ENCODE results near the gene RPS26. TPM values are rescaled to one million over a fixed set of nuclear protein-coding genes. Genes with fewer than 3 reads are reported as not detected.
A peak's percentile ranks its signal among the peaks of the same experiment; 100 is the strongest.
"Not testable (repeated sequence)": the region's sequence is repeated elsewhere in the genome, so short reads cannot be mapped to it uniquely, and the experiment has no call there.

Gene RPS26
- total and polyA plus RNA-seq, 8 donors = 37.9 to 778 (median 123) TPM

DNA sequence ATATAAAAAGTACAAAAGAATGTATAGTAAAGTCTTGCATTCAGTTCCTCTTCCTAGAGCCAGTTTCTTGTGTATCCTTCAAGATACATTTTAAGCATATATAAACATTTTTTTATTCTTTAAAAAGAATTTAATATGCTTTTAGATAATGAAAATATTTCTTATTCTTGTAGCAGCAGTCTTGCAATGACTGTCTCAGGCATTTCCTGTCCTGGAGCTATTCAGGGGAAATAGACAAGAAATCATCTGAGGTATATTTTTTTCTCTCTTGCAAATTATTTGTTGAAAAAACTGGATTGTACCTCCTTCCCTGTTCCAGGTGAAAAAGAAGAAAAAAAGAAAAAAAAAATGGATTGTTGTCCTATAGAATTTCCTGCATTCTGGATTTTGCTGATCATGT is 21.3 kb downstream of the RPS26 start:
- no peaks in the 10 kb centered on the region for H3K27me3 ChIP-seq
- H3K9me3 ChIP-seq = no peaks in the 10 kb centered on the region

GRCh38 chr12:56071648-56072047 is 29.9 kb downstream of the RPS26 start:
- H3K27ac ChIP-seq = no peak overlapping the region
- intact Hi-C loops (cut with DNase I) = no loop called here
- H3K4me3 ChIP-seq = no peak overlapping the region
- H3K9me3 ChIP-seq = no peaks in the 10 kb centered on the region
- DNase-seq (no peak), ATAC-seq (no peak)
- no peaks in the 10 kb centered on the region for H3K4me1 ChIP-seq
- H3K27me3 ChIP-seq = no peaks in the 10 kb centered on the region
- TF ChIP-seq CTCF (IDR thresholded peaks at IDR 0.05) = no peak
- H3K36me3 ChIP-seq = no peaks in the 10 kb centered on the region

More for the DNA sequence above, 21.3 kb downstream of the RPS26 start:
- no peaks in the 10 kb centered on the region for H3K4me1 ChIP-seq
- DNase-seq (no peak), ATAC-seq (no peak)
- H3K4me3 ChIP-seq = no peak overlapping the region
- intact Hi-C loops (cut with DNase I) = no loop called here
- no peak for TF ChIP-seq CTCF (IDR thresholded peaks at IDR 0.05)
- H3K36me3 ChIP-seq = no peaks in the 10 kb centered on the region
- no peak overlapping the region for H3K27ac ChIP-seq

GRCh38 chr12:56074396-56074795 is 32.7 kb downstream of the RPS26 start:
- DNase-seq = no peak
- no peak for TF ChIP-seq CTCF (IDR thresholded peaks at IDR 0.05)

DNA sequence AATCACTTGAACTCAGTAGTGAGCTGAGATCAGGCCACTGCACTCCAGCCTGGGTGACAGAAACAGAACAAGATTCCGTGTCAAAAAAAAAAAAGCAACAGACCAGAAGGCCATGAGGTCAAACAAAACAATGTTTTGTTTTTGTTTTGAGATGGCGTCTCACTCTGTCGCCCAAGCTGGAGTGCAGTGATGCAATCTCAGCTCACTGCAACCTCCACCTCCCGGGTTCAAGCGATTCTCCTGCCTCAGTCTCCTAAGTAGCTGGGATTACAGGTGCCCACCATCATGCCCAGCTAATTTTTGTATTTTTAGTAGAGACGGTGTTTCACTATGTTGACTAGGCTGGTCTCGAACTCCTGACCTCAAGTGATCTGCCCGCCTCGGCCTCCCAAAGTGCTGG is 36.2 kb downstream of the RPS26 start:
- H3K36me3 ChIP-seq; H3K27ac ChIP-seq; H3K4me3 ChIP-seq; H3K9me3 ChIP-seq; intact Hi-C loops (cut with DNase I); ATAC-seq; DNase-seq: not testable (repeated sequence)
- Histone ChIP-seq H3K27me3 (peaks cover 0 to 41% of the 10 kb centered on the region in 2 donors), H3K4me1 (peaks cover 0 to 25% of the 10 kb centered on the region in 2 donors)

More at GRCh38 chr12:56074396-56074795, 32.7 kb downstream of the RPS26 start:
- Histone ChIP-seq H3K9me3 (no peaks in the 10 kb centered on the region), H3K27me3 (peaks cover 0 to 8% of the 10 kb centered on the region in 2 donors), H3K27ac (no peak overlapping the region), H3K36me3 (no peaks in the 10 kb centered on the region), H3K4me3 (no peak overlapping the region), H3K4me1 (peaks cover 0 to 11% of the 10 kb centered on the region in 2 donors)
- intact Hi-C loops (cut with DNase I) = no loop called here
- ATAC-seq = no peak

- H3K36me3 ChIP-seq = no peaks in the 10 kb centered on the region
- ATAC-seq (no peak), DNase-seq (no peak)
- H3K4me1 ChIP-seq = peaks cover 0 to 25% of the 10 kb centered on the region in 2 donors
- peak overlapping the region; percentile 82 to 85 for H3K27ac ChIP-seq
- TF ChIP-seq CTCF (IDR thresholded peaks at IDR 0.05) = no peak
- no peaks in the 10 kb centered on the region for H3K9me3 ChIP-seq
- H3K4me3 ChIP-seq = no peak overlapping the region
- intact Hi-C loops (cut with DNase I) = no loop called here
- peaks cover 0 to 44% of the 10 kb centered on the region in 2 donors for H3K27me3 ChIP-seq
Measured at GRCh38 chr12:56078427-56078826, 36.7 kb downstream of the RPS26 start.

All from left lung (tissue), 10 donors.